ENCODE measurements around the gene PPP1R12B. TPM values are rescaled to one million over a fixed set of nuclear protein-coding genes. Genes with fewer than 3 reads are reported as not detected.

Gene PPP1R12B
- total RNA-seq, 1 donor from 2014 or later = 71.7 TPM

DNA sequence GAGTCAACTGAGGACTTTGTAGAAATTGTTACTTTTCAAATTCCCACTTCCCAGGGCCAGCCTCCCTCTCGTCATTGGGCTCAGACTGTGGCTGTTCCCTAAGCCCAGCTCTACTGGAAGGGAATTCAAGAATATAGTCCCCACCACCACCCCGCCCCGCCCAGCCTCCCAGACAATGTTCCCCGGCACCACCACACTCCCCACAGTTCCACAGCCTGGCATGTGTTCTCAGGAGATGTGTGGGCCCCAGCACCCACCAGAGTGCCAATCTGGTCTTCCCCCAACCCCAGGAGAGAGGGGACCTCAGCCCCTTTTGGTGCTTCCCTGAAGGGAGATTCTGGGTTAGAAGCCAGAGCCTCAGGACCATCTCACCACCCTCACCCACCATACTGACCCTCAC, 241.6 kb downstream of the PPP1R12B start:
- Histone ChIP-seq H3K36me3 (no peaks in the 10 kb centered on the region), H3K4me1 (peaks cover 55% of the 10 kb centered on the region), H3K27me3 (no peaks in the 10 kb centered on the region), H3K27ac (no peak overlapping the region), H3K4me3 (no peak overlapping the region), H3K9me3 (no peaks in the 10 kb centered on the region)
- TF ChIP-seq POLR2A (IDR thresholded peaks at IDR 0.05) (no peak), POLR2AphosphoS5 (IDR thresholded peaks at IDR 0.05; ENCODE audit: insufficient read depth in 1 of 2, low read depth in 1 of 2) (no peak)
- TF ChIP-seq, protein P1, sequence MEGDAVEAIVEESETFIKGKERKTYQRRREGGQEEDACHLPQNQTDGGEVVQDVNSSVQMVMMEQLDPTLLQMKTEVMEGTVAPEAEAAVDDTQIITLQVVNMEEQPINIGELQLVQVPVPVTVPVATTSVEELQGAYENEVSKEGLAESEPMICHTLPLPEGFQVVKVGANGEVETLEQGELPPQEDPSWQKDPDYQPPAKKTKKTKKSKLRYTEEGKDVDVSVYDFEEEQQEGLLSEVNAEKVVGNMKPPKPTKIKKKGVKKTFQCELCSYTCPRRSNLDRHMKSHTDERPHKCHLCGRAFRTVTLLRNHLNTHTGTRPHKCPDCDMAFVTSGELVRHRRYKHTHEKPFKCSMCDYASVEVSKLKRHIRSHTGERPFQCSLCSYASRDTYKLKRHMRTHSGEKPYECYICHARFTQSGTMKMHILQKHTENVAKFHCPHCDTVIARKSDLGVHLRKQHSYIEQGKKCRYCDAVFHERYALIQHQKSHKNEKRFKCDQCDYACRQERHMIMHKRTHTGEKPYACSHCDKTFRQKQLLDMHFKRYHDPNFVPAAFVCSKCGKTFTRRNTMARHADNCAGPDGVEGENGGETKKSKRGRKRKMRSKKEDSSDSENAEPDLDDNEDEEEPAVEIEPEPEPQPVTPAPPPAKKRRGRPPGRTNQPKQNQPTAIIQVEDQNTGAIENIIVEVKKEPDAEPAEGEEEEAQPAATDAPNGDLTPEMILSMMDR (IDR thresholded peaks at IDR 0.05) = no peak
- intact Hi-C loops (cut with DNase I) = loop anchor here (10.0 kb wide), 2 partner anchors 95 to 225 kb away; no protein-coding TSS in a partner anchor
- no peak for DNase-seq (ENCODE audit: extremely low spot score in 2 of 2)

- H3K36me3 ChIP-seq = no peaks in the 10 kb centered on the region
- DNase-seq (ENCODE audit: extremely low spot score in 2 of 2) = no peak
- no peaks in the 10 kb centered on the region for H3K9me3 ChIP-seq
- intact Hi-C loops (cut with DNase I) = loop anchor here (10.0 kb wide), 2 partner anchors 96 to 226 kb away; no protein-coding TSS in a partner anchor
- no peak for TF ChIP-seq POLR2AphosphoS5 (IDR thresholded peaks at IDR 0.05; ENCODE audit: insufficient read depth in 1 of 2, low read depth in 1 of 2)
- TF ChIP-seq, protein P1 (IDR thresholded peaks at IDR 0.05) = no peak
- TF ChIP-seq POLR2A (IDR thresholded peaks at IDR 0.05) = no peak
- no peaks in the 10 kb centered on the region for H3K27me3 ChIP-seq
- H3K27ac ChIP-seq = no peak overlapping the region
- H3K4me3 ChIP-seq = no peak overlapping the region
- H3K4me1 ChIP-seq = peaks cover 51% of the 10 kb centered on the region
Observed at GRCh38 chr1:202590975-202591411, 242.5 kb downstream of the PPP1R12B start.

DNA sequence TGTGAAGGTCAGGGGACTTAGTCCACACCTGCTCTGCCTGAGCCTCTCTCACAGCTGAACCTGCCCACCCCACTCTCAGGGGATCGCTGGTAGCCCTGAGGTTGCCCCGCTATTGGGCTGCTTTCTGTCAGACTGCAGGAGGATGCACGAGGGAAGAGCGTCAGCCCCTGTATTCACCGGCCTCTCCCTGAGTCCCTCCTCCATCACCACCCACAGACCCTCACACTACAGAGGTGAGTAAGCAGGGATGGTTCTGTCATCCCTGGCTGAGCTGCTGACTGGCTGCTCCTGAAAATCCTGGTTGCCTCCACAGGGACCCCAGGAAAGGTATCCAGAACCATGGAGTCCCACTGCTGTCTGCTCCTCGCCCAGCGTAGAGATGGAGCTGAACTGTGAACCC, 243.0 kb downstream of the PPP1R12B start:
- no peaks in the 10 kb centered on the region for H3K36me3 ChIP-seq
- no peak overlapping the region for H3K4me3 ChIP-seq
- no peaks in the 10 kb centered on the region for H3K27me3 ChIP-seq
- H3K4me1 ChIP-seq = peaks cover 46% of the 10 kb centered on the region
- no peak for TF ChIP-seq POLR2A (IDR thresholded peaks at IDR 0.05)
- no peak for TF ChIP-seq POLR2AphosphoS5 (IDR thresholded peaks at IDR 0.05; ENCODE audit: insufficient read depth in 1 of 2, low read depth in 1 of 2)
- TF ChIP-seq, protein P1 (IDR thresholded peaks at IDR 0.05) = no peak
- no peak for DNase-seq (ENCODE audit: extremely low spot score in 2 of 2)
- H3K27ac ChIP-seq = no peak overlapping the region
- H3K9me3 ChIP-seq = no peaks in the 10 kb centered on the region
- intact Hi-C loops (cut with DNase I) = loop anchor here (10.0 kb wide), 2 partner anchors 97 to 227 kb away; no protein-coding TSS in a partner anchor

DNA sequence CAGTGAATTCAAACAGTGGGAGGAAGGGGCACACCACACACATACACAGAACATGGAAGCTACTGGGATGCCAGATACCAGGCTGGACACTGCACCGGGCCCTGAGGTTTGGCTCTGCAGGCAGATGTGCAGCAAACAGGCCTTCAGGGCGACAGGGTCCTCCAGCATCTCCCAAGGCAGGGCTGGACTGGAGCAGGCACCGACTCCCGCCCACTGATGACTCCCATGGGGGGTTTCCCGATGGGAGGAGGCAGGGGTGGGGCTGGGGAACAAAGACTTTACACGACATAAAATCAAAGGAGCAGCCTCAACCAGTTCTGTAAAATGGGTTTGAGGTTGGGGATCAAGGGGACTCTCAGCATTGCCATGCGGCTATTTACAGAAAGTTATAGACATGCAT, 243.6 kb downstream of the PPP1R12B start:
- TF ChIP-seq, protein P1 (IDR thresholded peaks at IDR 0.05) = no peak
- TF ChIP-seq POLR2AphosphoS5 (IDR thresholded peaks at IDR 0.05; ENCODE audit: insufficient read depth in 1 of 2, low read depth in 1 of 2) = no peak
- no peak for TF ChIP-seq POLR2A (IDR thresholded peaks at IDR 0.05)
- Histone ChIP-seq H3K4me3 (no peak overlapping the region), H3K4me1 (peaks cover 40% of the 10 kb centered on the region), H3K36me3 (no peaks in the 10 kb centered on the region), H3K9me3 (no peaks in the 10 kb centered on the region), H3K27me3 (no peaks in the 10 kb centered on the region), H3K27ac (no peak overlapping the region)
- intact Hi-C loops (cut with DNase I) = loop anchor here (10.0 kb wide), 2 partner anchors 97 to 227 kb away; no protein-coding TSS in a partner anchor
- DNase-seq (ENCODE audit: extremely low spot score in 2 of 2) = no peak

GRCh38 chr1:202593845-202594244, 245.3 kb downstream of the PPP1R12B start:
- H3K36me3 ChIP-seq = no peaks in the 10 kb centered on the region
- no peak overlapping the region for H3K4me3 ChIP-seq
- H3K27me3 ChIP-seq = no peaks in the 10 kb centered on the region
- intact Hi-C loops (cut with DNase I) = loop anchor here (10.0 kb wide), 2 partner anchors 99 to 229 kb away; no protein-coding TSS in a partner anchor
- no peak overlapping the region for H3K27ac ChIP-seq
- H3K4me1 ChIP-seq = peaks cover 34% of the 10 kb centered on the region
- TF ChIP-seq POLR2A (IDR thresholded peaks at IDR 0.05) = no peak
- TF ChIP-seq, protein P1 (IDR thresholded peaks at IDR 0.05) = no peak
- DNase-seq (ENCODE audit: extremely low spot score in 2 of 2) = no peak
- no peaks in the 10 kb centered on the region for H3K9me3 ChIP-seq
